Activated CD4-positive, alpha-beta T cell treated with anti-CD3 and anti-CD28 coated beads, Interleukin-2, amount 10 ng/mL, durations not matched to agents 24 days and 14 days (primary cell): ENCODE measurements around the gene AGBL4. TPM values are rescaled to one million over a fixed set of nuclear protein-coding genes. Genes with fewer than 3 reads are reported as not detected.
"Not testable (repeated sequence)": the region's sequence is repeated elsewhere in the genome, so short reads cannot be mapped to it uniquely, and the experiment has no call there.

ENCODE experiments used
- DNase-seq: peaks from one replicate; pipeline ENCODE4 v3.0.0; 2022
- H3K27ac Mint-ChIP-seq: one replicate; pipeline ENCODE4 v1.8.0; 2022; ENCODE audit warnings: mild to moderate bottlenecking, mixed read lengths
- H3K27me3 Mint-ChIP-seq: one replicate; pipeline ENCODE4 v1.8.0; 2022; ENCODE audit warnings: mixed read lengths
- H3K36me3 Mint-ChIP-seq: one replicate; pipeline ENCODE4 v1.8.0; 2022; ENCODE audit warnings: low read depth, mild to moderate bottlenecking, mixed read lengths
- H3K4me1 Mint-ChIP-seq: one replicate; pipeline ENCODE4 v1.8.0; 2021; ENCODE audit warnings: mixed read lengths
- H3K4me3 Mint-ChIP-seq: one replicate; pipeline ENCODE4 v1.8.0; 2022; ENCODE audit warnings: mild to moderate bottlenecking, moderate library complexity, mixed read lengths
- H3K9me3 Mint-ChIP-seq: one replicate; pipeline ENCODE4 v1.8.0; 2021; ENCODE audit warnings: mixed read lengths
- intact Hi-C: fragments of 100-400 bp; cut with micrococcal nuclease; formaldehyde crosslinking; loops from one replicate; pipeline ENCODE4 v1.15.1; 2023
- total RNA-seq: library from RNA; stranded (reverse); gene quantifications from 2 replicates; pipeline ENCODE4 v1.2.3, GENCODE V29; 2022

Gene AGBL4
- total RNA-seq, 1 donor from 2014 or later: not detected

- peaks cover 3% of the 10 kb centered on the region for H3K9me3 Mint-ChIP-seq
- no peaks in the 10 kb centered on the region for H3K36me3 Mint-ChIP-seq
- no peaks in the 10 kb centered on the region for H3K27me3 Mint-ChIP-seq
- no peak overlapping the region for H3K4me3 Mint-ChIP-seq
- H3K27ac Mint-ChIP-seq: no peak overlapping the region
- intact Hi-C loops: no loop called here
- DNase-seq: no peak
- no peaks in the 10 kb centered on the region for H3K4me1 Mint-ChIP-seq
These were observed 729.2 kb downstream of the AGBL4 start for GRCh38 chr1:49294539-49294938.

GRCh38 chr1:49293016-49293415 is 730.7 kb downstream of the AGBL4 start:
- no peak overlapping the region for H3K27ac Mint-ChIP-seq
- intact Hi-C loops: no loop called here
- H3K27me3 Mint-ChIP-seq: no peaks in the 10 kb centered on the region
- no peak for DNase-seq
- peaks cover 3% of the 10 kb centered on the region for H3K9me3 Mint-ChIP-seq
- H3K4me1 Mint-ChIP-seq: no peaks in the 10 kb centered on the region
- H3K36me3 Mint-ChIP-seq: no peaks in the 10 kb centered on the region
- H3K4me3 Mint-ChIP-seq: no peak overlapping the region

GRCh38 chr1:49257211-49258049 is 766.3 kb downstream of the AGBL4 start:
- intact Hi-C loops, H3K27ac Mint-ChIP-seq, H3K36me3 Mint-ChIP-seq, H3K4me1 Mint-ChIP-seq, DNase-seq, H3K27me3 Mint-ChIP-seq, H3K4me3 Mint-ChIP-seq, H3K9me3 Mint-ChIP-seq: not testable (repeated sequence)

GRCh38 chr1:49252917-49253316 is 770.8 kb downstream of the AGBL4 start:
- Mint-ChIP-seq H3K9me3 (peaks cover 18% of the 10 kb centered on the region), H3K4me1 (no peaks in the 10 kb centered on the region), H3K36me3 (no peaks in the 10 kb centered on the region), H3K27me3 (no peaks in the 10 kb centered on the region), H3K4me3 (no peak overlapping the region), H3K27ac (no peak overlapping the region)
- intact Hi-C loops: no loop called here
- DNase-seq: no peak

- Mint-ChIP-seq H3K36me3 (no peaks in the 10 kb centered on the region), H3K9me3 (peaks cover 18% of the 10 kb centered on the region), H3K27ac (no peak overlapping the region), H3K4me1 (no peaks in the 10 kb centered on the region), H3K4me3 (no peak overlapping the region), H3K27me3 (no peaks in the 10 kb centered on the region)
- intact Hi-C loops: no loop called here
- DNase-seq: no peak
These were observed 772.6 kb downstream of the AGBL4 start for GRCh38 chr1:49251019-49251784.

GRCh38 chr1:49240709-49241221 is 783.0 kb downstream of the AGBL4 start:
- no peak for DNase-seq
- no peaks in the 10 kb centered on the region for H3K4me1 Mint-ChIP-seq
- no peak overlapping the region for H3K27ac Mint-ChIP-seq
- intact Hi-C loops: no loop called here
- H3K36me3 Mint-ChIP-seq: no peaks in the 10 kb centered on the region
- no peaks in the 10 kb centered on the region for H3K9me3 Mint-ChIP-seq
- H3K27me3 Mint-ChIP-seq: no peaks in the 10 kb centered on the region
- H3K4me3 Mint-ChIP-seq: no peak overlapping the region

GRCh38 chr1:49234988-49235387 is 788.8 kb downstream of the AGBL4 start:
- H3K36me3 Mint-ChIP-seq: no peaks in the 10 kb centered on the region
- no peaks in the 10 kb centered on the region for H3K27me3 Mint-ChIP-seq
- H3K4me1 Mint-ChIP-seq: no peaks in the 10 kb centered on the region
- intact Hi-C loops: no loop called here
- no peaks in the 10 kb centered on the region for H3K9me3 Mint-ChIP-seq
- no peak for DNase-seq
- H3K4me3 Mint-ChIP-seq: no peak overlapping the region
- no peak overlapping the region for H3K27ac Mint-ChIP-seq

GRCh38 chr1:49229555-49229954 is 794.2 kb downstream of the AGBL4 start:
- DNase-seq: no peak
- H3K27ac Mint-ChIP-seq: no peak overlapping the region
- H3K4me1 Mint-ChIP-seq: no peaks in the 10 kb centered on the region
- H3K9me3 Mint-ChIP-seq: no peaks in the 10 kb centered on the region
- no peaks in the 10 kb centered on the region for H3K36me3 Mint-ChIP-seq
- intact Hi-C loops: no loop called here
- no peaks in the 10 kb centered on the region for H3K27me3 Mint-ChIP-seq
- H3K4me3 Mint-ChIP-seq: no peak overlapping the region

GRCh38 chr1:49226758-49227157 is 797.0 kb downstream of the AGBL4 start:
- no peaks in the 10 kb centered on the region for H3K4me1 Mint-ChIP-seq
- no peak overlapping the region for H3K4me3 Mint-ChIP-seq
- H3K36me3 Mint-ChIP-seq: no peaks in the 10 kb centered on the region
- no peaks in the 10 kb centered on the region for H3K27me3 Mint-ChIP-seq
- no peaks in the 10 kb centered on the region for H3K9me3 Mint-ChIP-seq
- no peak for DNase-seq
- no peak overlapping the region for H3K27ac Mint-ChIP-seq
- intact Hi-C loops: no loop called here

GRCh38 chr1:49225464-49225863 is 798.3 kb downstream of the AGBL4 start:
- Mint-ChIP-seq H3K27ac (no peak overlapping the region), H3K9me3 (no peaks in the 10 kb centered on the region)

GRCh38 chr1:49213301-49213700 is 810.5 kb downstream of the AGBL4 start:
- Mint-ChIP-seq H3K4me1 (no peaks in the 10 kb centered on the region), H3K27ac (no peak overlapping the region), H3K4me3 (no peak overlapping the region), H3K36me3 (no peaks in the 10 kb centered on the region), H3K27me3 (no peaks in the 10 kb centered on the region), H3K9me3 (no peaks in the 10 kb centered on the region)
- intact Hi-C loops: no loop called here
- DNase-seq: no peak

More at GRCh38 chr1:49225464-49225863, 798.3 kb downstream of the AGBL4 start:
- no peaks in the 10 kb centered on the region for H3K27me3 Mint-ChIP-seq
- intact Hi-C loops: no loop called here
- no peak for DNase-seq
- no peak overlapping the region for H3K4me3 Mint-ChIP-seq
- no peaks in the 10 kb centered on the region for H3K36me3 Mint-ChIP-seq
- no peaks in the 10 kb centered on the region for H3K4me1 Mint-ChIP-seq

- Mint-ChIP-seq H3K36me3 (no peaks in the 10 kb centered on the region), H3K27ac (no peak overlapping the region), H3K4me3 (no peak overlapping the region), H3K9me3 (no peaks in the 10 kb centered on the region), H3K27me3 (no peaks in the 10 kb centered on the region), H3K4me1 (no peaks in the 10 kb centered on the region)
- intact Hi-C loops: no loop called here
- no peak for DNase-seq
These were observed 815.0 kb downstream of the AGBL4 start for GRCh38 chr1:49208712-49209111.

GRCh38 chr1:49204720-49205119 is 819.0 kb downstream of the AGBL4 start:
- intact Hi-C loops: no loop called here
- no peak for DNase-seq
- no peaks in the 10 kb centered on the region for H3K4me1 Mint-ChIP-seq
- no peaks in the 10 kb centered on the region for H3K27me3 Mint-ChIP-seq
- no peaks in the 10 kb centered on the region for H3K36me3 Mint-ChIP-seq
- no peak overlapping the region for H3K4me3 Mint-ChIP-seq
- H3K27ac Mint-ChIP-seq: no peak overlapping the region
- H3K9me3 Mint-ChIP-seq: peaks cover 9% of the 10 kb centered on the region

GRCh38 chr1:49200738-49201137 is 823.0 kb downstream of the AGBL4 start:
- Mint-ChIP-seq H3K36me3 (no peaks in the 10 kb centered on the region), H3K27ac (no peak overlapping the region), H3K27me3 (no peaks in the 10 kb centered on the region), H3K9me3 (peaks cover 9% of the 10 kb centered on the region), H3K4me1 (no peaks in the 10 kb centered on the region), H3K4me3 (no peak overlapping the region)
- intact Hi-C loops: no loop called here
- no peak for DNase-seq
